GM15510 (cell line): Measurements from ENCODE around the gene CYFIP1.

ENCODE experiments used
- POLR2A ChIP-seq: IDR thresholded peaks from 3 replicates; pipeline ENCODE4 v1.6.1; 2011; ENCODE audit warnings: borderline replicate concordance; ENCODE audit not compliant: insufficient read length; ENCODE audit errors: extremely low read depth

CYFIP1 gene

GRCh38 chr15:22956257-22956977, 23.8 kb downstream of the CYFIP1 start:
- no peak for TF ChIP-seq POLR2A

DNA sequence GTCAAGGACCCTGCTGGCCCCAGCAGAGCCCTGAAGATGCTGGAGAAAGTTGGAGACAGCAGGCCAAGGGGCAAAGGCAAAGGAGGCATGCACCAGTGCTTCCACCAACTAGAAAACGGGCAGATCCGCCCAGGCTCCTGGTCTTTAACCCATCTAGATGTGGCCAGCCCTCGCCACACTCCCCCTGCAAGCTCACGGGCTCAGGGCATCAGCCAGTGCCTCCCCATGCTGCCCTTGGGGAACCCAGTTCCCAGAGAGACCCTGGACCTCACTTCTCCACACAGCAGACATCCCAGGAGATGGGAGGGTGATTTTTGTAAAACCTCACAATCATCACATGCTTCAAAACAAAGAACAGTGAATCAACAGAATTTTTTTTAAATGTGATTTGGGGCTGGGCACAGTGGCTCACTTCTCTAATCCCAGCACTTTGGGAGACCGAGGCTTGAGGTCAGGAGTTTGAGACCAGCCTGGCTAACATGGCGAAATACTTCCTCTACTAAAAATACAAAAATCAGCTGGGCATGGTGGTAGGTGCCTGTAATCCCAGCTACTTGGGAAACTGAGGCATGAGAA, 24.5 kb downstream of the CYFIP1 start:
- TF ChIP-seq POLR2A, result no peak

GRCh38 chr15:22954798-22955543, 25.2 kb downstream of the CYFIP1 start:
- TF ChIP-seq POLR2A, result no peak

- TF ChIP-seq POLR2A, result no peak
Measured at GRCh38 chr15:22954326-22954725, 25.8 kb downstream of the CYFIP1 start.

DNA sequence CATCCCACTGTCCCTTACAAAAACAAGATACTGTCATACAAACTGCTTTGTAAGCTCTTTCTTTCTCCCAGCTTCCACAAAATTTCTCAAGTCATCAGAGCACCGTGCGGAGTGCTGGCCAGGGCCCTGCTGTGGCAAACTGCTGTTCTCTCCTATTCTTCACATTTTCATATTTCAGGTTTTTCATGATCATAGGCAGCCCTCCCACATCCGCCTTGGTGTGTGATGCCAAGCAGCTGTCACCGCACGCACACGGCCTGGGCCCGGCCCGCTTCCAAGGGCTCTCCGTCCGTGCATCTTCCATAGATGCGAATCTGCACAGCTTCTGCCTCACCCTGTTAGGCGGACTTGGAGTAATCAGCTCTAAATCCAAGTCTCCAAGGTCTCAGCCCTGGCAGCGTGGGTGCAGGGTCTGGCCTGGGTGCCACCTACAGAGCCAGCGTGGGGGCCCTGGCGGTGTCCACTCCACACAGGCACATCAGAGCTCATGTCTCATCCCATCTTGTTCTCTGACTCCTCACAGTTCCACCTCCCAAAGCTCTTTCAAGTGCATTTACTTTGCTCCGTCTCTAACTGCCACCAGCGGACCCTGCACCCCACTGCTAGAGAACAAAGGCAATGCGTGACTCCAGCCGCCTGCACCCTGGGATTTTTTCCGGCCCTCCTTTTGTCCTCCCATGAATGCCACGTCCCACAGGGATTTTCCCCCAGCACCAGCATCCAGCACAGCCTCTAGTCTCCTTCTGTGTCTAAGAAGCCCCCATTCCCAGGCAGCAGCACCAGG, 27.2 kb downstream of the CYFIP1 start:
- no peak for TF ChIP-seq POLR2A

DNA sequence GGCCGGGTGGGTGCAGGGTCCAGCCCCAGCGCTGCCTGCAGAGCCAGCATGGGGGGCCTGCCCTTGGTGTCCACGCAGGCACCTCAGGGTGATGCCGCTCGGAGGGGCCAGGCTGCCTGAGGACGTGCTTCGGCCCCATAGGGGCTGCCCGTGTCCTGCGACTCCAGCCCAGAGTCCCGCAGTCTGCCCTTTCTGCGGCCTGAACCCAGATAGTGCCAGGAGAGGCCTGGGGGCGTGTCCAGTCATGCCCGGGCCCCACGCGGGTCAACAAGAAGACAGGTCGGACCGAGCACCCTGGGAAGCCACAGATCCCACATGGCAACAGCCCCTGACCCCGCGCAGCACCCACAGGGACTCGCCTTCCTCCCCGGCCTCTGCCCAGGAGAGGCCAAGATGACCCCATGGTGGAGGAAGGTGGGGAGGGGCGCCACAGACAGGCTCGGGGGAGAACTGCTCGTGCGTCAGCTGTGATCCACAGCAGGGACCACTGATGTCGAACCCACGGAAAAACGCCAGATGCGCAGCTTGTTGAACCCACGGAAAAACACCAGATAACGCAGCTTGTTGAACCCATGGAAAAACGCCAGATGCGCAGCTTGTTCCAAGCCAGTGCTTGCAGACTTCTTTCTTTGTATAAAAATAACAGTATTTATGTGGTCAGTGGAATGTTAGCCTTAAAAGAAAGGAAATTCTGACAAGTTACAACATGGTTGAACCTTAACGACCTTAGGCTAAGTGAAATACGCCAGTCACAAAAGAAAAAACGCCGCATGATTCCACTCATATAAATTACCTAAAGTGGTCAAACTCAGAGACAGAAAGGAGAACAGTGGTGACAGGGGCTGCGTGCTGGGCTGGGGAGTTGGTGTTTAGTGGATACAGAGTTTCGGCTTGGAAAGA, 28.5 kb downstream of the CYFIP1 start:
- TF ChIP-seq POLR2A, result no peak

DNA sequence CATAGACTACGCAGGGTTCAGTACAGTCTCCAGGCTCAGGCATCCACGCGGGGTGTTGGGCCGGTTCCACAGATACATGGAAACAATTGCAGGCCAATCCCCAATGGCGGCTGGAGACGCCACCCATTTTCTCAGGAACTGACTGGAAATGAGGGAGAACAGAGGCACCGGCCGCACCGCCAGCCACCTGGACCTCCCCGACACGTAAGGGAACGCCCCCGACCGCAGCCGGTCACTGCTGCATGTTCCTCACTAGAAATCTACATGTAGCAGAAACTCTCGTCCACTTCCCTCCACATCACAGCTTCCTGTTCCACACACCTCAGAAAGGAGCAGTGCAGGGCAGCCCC, 29.2 kb downstream of the CYFIP1 start:
- TF ChIP-seq POLR2A, result no peak

DNA sequence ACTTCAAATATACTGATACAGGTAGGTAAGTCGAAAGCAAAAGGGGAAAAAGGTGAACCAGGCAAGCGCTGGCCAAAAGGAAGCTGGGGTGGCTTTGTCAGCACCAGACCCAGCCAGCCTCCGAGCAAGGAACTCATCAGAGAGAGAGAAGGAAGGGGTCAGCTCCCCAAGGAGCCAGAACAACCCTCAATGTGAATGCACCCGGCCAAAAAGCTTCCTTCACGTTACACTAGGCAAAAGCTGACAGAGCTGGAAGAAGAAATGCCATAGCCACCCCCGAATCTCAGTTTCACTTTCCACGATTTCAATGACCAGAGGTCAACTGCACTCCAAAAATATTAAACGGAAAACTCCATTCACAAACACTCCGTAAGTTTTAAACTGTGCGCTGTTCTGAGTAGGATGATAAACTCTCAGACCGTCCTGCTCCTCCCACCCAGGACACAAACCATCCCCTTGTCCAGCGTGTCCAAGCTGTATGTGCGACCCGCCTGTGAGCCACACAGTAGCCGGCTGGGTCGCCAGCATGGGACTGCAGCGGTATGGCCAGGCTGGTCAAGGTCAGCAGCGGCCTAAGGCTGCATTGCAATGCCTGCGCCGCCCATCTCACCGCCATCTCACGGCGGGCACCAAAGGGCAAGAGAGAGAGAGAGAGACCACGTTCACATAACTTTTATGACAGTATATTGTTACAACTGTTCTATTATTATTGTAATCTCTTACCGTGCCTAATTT, 29.7 kb downstream of the CYFIP1 start:
- no peak for TF ChIP-seq POLR2A

DNA sequence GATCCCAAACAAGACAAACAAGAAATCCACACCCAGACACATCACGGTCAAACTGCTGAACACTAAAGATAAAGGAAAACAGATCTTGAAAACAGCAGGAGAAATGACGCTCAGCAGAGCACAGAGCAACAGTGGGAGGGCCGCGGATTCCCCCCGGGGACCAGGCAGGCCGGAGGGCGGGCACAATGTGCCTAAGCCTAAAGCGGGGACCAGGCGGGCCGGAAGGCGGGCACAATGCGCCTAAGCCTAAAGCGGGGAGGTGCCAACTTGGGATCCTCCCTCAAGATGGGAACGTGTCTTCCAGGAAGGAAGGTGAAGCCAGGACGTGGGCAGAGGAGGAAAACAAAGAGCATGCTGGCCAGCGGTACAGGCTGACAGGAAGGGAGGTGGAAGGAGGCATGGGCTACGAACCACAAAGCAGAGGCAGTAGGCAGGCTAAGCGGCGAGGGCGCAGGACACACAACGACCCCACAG, 31.1 kb downstream of the CYFIP1 start:
- TF ChIP-seq POLR2A, result no peak

DNA sequence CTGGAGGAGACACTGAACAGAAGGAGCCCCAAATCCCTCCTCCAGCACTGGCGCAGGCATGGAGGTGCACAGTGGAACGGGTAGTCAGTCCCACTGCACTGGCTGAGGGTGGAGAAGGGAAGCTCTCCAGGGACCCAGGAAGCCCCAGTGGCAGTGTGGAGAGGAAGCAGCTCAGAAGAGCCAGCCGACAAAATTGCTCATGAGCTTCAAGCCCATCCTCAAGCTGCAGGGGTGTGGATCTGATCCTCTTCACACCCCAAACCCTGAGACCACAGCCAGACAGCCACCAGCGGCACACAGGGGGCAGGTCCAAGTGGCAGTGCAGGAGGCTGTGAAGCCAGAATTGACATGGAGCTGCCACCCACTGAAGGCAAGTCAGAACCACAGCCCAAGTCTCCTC, 32.1 kb downstream of the CYFIP1 start:
- TF ChIP-seq POLR2A, result no peak

DNA sequence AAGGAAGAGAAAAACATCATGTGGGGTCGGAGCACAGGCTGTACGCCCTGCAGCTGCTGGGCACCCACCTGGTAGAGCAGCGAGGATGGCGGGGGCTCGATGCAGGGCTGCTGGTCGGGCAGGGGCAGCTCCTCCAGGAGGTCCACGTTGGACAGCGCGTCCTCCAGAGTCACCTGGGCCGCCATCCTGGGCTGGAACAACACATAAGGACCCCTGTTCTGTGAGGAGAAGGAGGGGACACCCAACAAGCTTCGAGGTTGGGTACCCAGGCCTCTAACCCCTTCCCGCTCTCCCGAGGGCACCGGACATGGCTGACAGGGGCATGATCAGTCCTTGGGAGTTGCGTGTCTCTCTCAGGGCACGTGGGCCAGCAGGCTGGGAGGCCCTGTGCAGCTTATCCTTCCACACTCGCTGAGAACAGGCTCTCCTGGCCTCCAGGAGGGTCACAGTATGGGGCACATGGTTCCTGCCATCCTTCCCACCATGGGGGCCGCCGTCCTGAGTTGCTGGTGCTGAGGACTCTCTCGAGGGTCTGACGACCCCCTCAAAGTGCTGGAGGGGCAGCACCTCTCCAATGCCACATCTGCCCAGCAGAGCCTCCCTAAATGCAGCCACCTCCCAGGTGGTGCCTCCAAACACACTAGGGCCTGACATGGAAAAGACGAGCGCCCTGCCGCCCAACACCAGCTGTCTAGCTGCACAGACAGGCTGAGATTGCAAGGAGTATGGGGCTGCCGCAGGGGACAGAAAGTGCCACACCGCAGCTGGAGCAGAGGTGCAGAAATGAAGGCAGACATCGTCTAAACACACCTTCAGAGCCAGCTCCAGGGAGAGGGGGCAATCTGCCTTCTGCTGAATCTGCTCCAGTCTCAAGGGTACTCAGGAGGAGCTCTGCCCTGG, 32.8 kb downstream of the CYFIP1 start:
- TF ChIP-seq POLR2A, result no peak

DNA sequence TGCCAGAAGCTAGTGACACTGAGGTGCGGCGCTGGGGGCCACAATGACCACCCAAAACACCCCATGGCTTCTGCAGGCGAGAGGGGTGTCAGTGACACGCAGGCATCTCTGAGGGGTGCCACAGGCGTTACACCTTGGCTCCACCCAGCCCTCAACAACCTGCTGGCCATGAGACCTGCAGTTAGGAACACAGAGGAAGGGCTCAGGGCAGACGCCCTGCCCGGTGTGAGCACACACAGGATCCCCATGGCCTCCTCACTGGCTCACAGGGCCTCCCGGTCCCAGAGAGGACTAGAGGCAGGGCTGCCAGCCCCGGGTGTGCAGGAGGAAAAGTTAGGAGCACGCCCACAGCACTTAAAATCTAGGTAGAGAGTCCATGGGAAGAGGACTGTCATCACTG, 35.1 kb downstream of the CYFIP1 start:
- no peak for TF ChIP-seq POLR2A
